Spleen (tissue), 3 donors: ENCODE data around the gene WARS2.

Experiments
- POLR2A ChIP-seq, 3 donors: fragments of 450-650 bp; IDR thresholded peaks; one replicate each; pipeline ENCODE4 v1.5.1; 2017; ENCODE audit warnings: antibody characterized with exemption in 3 of 3, mild to moderate bottlenecking in 1 of 3
- POLR2AphosphoS5 ChIP-seq, 3 donors: sonication (generic); formaldehyde crosslinking; IDR thresholded peaks; one replicate each; pipeline ENCODE4 v1.5.1; 2017; ENCODE audit warnings: antibody characterized with exemption in 3 of 3

GRCh38 chr1:119010201-119010600, 130.3 kb downstream of the WARS2 start:
- TF ChIP-seq POLR2A (IDR thresholded peaks at IDR 0.05) (no peak), POLR2AphosphoS5 (IDR thresholded peaks at IDR 0.05) (no peak)
